ENCODE data around the gene TUB. TPM values are rescaled to one million over a fixed set of nuclear protein-coding genes. Genes with fewer than 3 reads are reported as not detected.
A peak's percentile ranks its signal among the peaks of the same experiment; 100 is the strongest.

Gene TUB
- total and polyA plus RNA-seq, 5 donors from 2014 or later, result 0.02 to 0.28 (median 0.27) TPM; not detected in 2

- Histone ChIP-seq H3K27ac (ENCODE audit: insufficient read depth, low read length, poor library complexity, severe bottlenecking) (no peak overlapping the region), H3K4me3 (ENCODE audit: low read depth, low read length) (no peak overlapping the region), H3K4me1 (ENCODE audit: control insufficient read depth, insufficient read depth, low read length, poor library complexity, severe bottlenecking) (peaks cover 7% of the 10 kb centered on the region), H3K36me3 (ENCODE audit: control insufficient read depth, insufficient read depth, low read length) (no peaks in the 10 kb centered on the region), H3K27me3 (ENCODE audit: control insufficient read depth, insufficient read depth, low read length) (peaks cover 2% of the 10 kb centered on the region), H3K9me3 (ENCODE audit: control insufficient read depth in 2 of 2, low read length in 2 of 2) (no peaks in the 10 kb centered on the region)
- Mint-ChIP-seq H3K27me3 (peaks cover 24% of the 10 kb centered on the region), H3K4me1 (peaks cover 2 to 9% (median 7%) of the 10 kb centered on the region in 4 donors), H3K36me3 (no peaks in the 10 kb centered on the region), H3K27ac (no peak overlapping the region), H3K9me3 (peaks cover 0 to 1% (median 0%) of the 10 kb centered on the region in 7 donors), H3K4me3 (no peak overlapping the region)
- ATAC-seq (ENCODE audit: low read depth in 2 of 2), result no peak
- no peak for DNase-seq
These were observed 46.3 kb upstream of the TUB start for GRCh38 chr11:8034604-8035190.

GRCh38 chr11:8035200-8035855 is 45.7 kb upstream of the TUB start:
- no peak overlapping the region for H3K27ac Mint-ChIP-seq
- Histone ChIP-seq H3K27ac (ENCODE audit: insufficient read depth, low read length, poor library complexity, severe bottlenecking) (no peak overlapping the region), H3K9me3 (ENCODE audit: control insufficient read depth in 2 of 2, low read length in 2 of 2) (no peaks in the 10 kb centered on the region), H3K36me3 (ENCODE audit: control insufficient read depth, insufficient read depth, low read length) (no peaks in the 10 kb centered on the region), H3K27me3 (ENCODE audit: control insufficient read depth, insufficient read depth, low read length) (peaks cover 2% of the 10 kb centered on the region), H3K4me1 (ENCODE audit: control insufficient read depth, insufficient read depth, low read length, poor library complexity, severe bottlenecking) (peaks cover 7% of the 10 kb centered on the region), H3K4me3 (ENCODE audit: low read depth, low read length) (no peak overlapping the region)
- DNase-seq (no peak), ATAC-seq (ENCODE audit: low read depth in 2 of 2) (no peak)
- no peak overlapping the region for H3K4me3 Mint-ChIP-seq
- H3K4me1 Mint-ChIP-seq, result peaks cover 2 to 9% (median 7%) of the 10 kb centered on the region in 4 donors
- no peaks in the 10 kb centered on the region for H3K36me3 Mint-ChIP-seq
- peaks cover 0 to 1% (median 0%) of the 10 kb centered on the region in 7 donors for H3K9me3 Mint-ChIP-seq
- H3K27me3 Mint-ChIP-seq, result peaks cover 24% of the 10 kb centered on the region

- no peak overlapping the region for H3K27ac ChIP-seq (ENCODE audit: insufficient read depth, low read length, poor library complexity, severe bottlenecking)
- Mint-ChIP-seq H3K36me3 (no peaks in the 10 kb centered on the region), H3K9me3 (peaks cover 0 to 1% (median 0%) of the 10 kb centered on the region in 7 donors), H3K4me1 (peaks cover 2 to 9% (median 7%) of the 10 kb centered on the region in 4 donors), H3K27ac (no peak overlapping the region), H3K27me3 (peaks cover 24% of the 10 kb centered on the region), H3K4me3 (no peak overlapping the region)
- H3K9me3 ChIP-seq (ENCODE audit: control insufficient read depth in 2 of 2, low read length in 2 of 2), result no peaks in the 10 kb centered on the region
- DNase-seq (no peak), ATAC-seq (ENCODE audit: low read depth in 2 of 2) (no peak)
- no peak overlapping the region for H3K4me3 ChIP-seq (ENCODE audit: low read depth, low read length)
- H3K36me3 ChIP-seq (ENCODE audit: control insufficient read depth, insufficient read depth, low read length), result no peaks in the 10 kb centered on the region
- peaks cover 7% of the 10 kb centered on the region for H3K4me1 ChIP-seq (ENCODE audit: control insufficient read depth, insufficient read depth, low read length, poor library complexity, severe bottlenecking)
- H3K27me3 ChIP-seq (ENCODE audit: control insufficient read depth, insufficient read depth, low read length), result peaks cover 2% of the 10 kb centered on the region
These were observed 44.8 kb upstream of the TUB start for GRCh38 chr11:8036002-8036802.

GRCh38 chr11:8036986-8037385 is 44.0 kb upstream of the TUB start:
- Histone ChIP-seq H3K4me1 (ENCODE audit: control insufficient read depth, insufficient read depth, low read length, poor library complexity, severe bottlenecking) (peaks cover 7% of the 10 kb centered on the region), H3K4me3 (ENCODE audit: low read depth, low read length) (no peak overlapping the region), H3K9me3 (ENCODE audit: control insufficient read depth in 2 of 2, low read length in 2 of 2) (no peaks in the 10 kb centered on the region), H3K36me3 (ENCODE audit: control insufficient read depth, insufficient read depth, low read length) (no peaks in the 10 kb centered on the region), H3K27ac (ENCODE audit: insufficient read depth, low read length, poor library complexity, severe bottlenecking) (no peak overlapping the region), H3K27me3 (ENCODE audit: control insufficient read depth, insufficient read depth, low read length) (peaks cover 2% of the 10 kb centered on the region)
- Mint-ChIP-seq H3K9me3 (peaks cover 0 to 1% (median 0%) of the 10 kb centered on the region in 7 donors), H3K27me3 (peaks cover 24% of the 10 kb centered on the region), H3K27ac (peak overlapping the region in 1 of 3 donors; percentile 28), H3K36me3 (no peaks in the 10 kb centered on the region), H3K4me1 (peaks cover 2 to 9% (median 7%) of the 10 kb centered on the region in 4 donors), H3K4me3 (no peak overlapping the region)
- DNase-seq, result no peak
- ATAC-seq (ENCODE audit: low read depth in 2 of 2), result no peak

GRCh38 chr11:8038393-8038792 is 42.6 kb upstream of the TUB start:
- no peaks in the 10 kb centered on the region for H3K36me3 ChIP-seq (ENCODE audit: control insufficient read depth, insufficient read depth, low read length)
- DNase-seq, result no peak
- H3K4me3 ChIP-seq (ENCODE audit: low read depth, low read length), result no peak overlapping the region
- no peaks in the 10 kb centered on the region for H3K36me3 Mint-ChIP-seq
- H3K27ac ChIP-seq (ENCODE audit: insufficient read depth, low read length, poor library complexity, severe bottlenecking), result no peak overlapping the region
- ATAC-seq (ENCODE audit: low read depth in 2 of 2), result no peak
- H3K4me1 Mint-ChIP-seq, result peaks cover 0 to 3% (median 0%) of the 10 kb centered on the region in 4 donors
- H3K9me3 Mint-ChIP-seq, result peaks cover 0 to 1% (median 0%) of the 10 kb centered on the region in 7 donors
- H3K27ac Mint-ChIP-seq, result no peak overlapping the region
- H3K4me3 Mint-ChIP-seq, result no peak overlapping the region
- peaks cover 14% of the 10 kb centered on the region for H3K27me3 Mint-ChIP-seq
- H3K9me3 ChIP-seq (ENCODE audit: control insufficient read depth in 2 of 2, low read length in 2 of 2), result no peaks in the 10 kb centered on the region
- peaks cover under 1% of the 10 kb centered on the region for H3K27me3 ChIP-seq (ENCODE audit: control insufficient read depth, insufficient read depth, low read length)
- H3K4me1 ChIP-seq (ENCODE audit: control insufficient read depth, insufficient read depth, low read length, poor library complexity, severe bottlenecking), result peaks cover 1% of the 10 kb centered on the region

GRCh38 chr11:8038811-8039529 is 42.0 kb upstream of the TUB start:
- no peak overlapping the region for H3K4me3 Mint-ChIP-seq
- no peaks in the 10 kb centered on the region for H3K27me3 ChIP-seq (ENCODE audit: control insufficient read depth, insufficient read depth, low read length)
- H3K9me3 ChIP-seq (ENCODE audit: control insufficient read depth in 2 of 2, low read length in 2 of 2), result no peaks in the 10 kb centered on the region
- no peak for ATAC-seq (ENCODE audit: low read depth in 2 of 2)
- no peak overlapping the region for H3K27ac Mint-ChIP-seq
- H3K4me3 ChIP-seq (ENCODE audit: low read depth, low read length), result no peak overlapping the region
- no peaks in the 10 kb centered on the region for H3K4me1 ChIP-seq (ENCODE audit: control insufficient read depth, insufficient read depth, low read length, poor library complexity, severe bottlenecking)
- no peak for DNase-seq
- H3K27ac ChIP-seq (ENCODE audit: insufficient read depth, low read length, poor library complexity, severe bottlenecking), result no peak overlapping the region
- H3K36me3 ChIP-seq (ENCODE audit: control insufficient read depth, insufficient read depth, low read length), result no peaks in the 10 kb centered on the region
- no peaks in the 10 kb centered on the region for H3K36me3 Mint-ChIP-seq
- no peaks in the 10 kb centered on the region for H3K4me1 Mint-ChIP-seq
- H3K9me3 Mint-ChIP-seq, result peaks cover 0 to 1% (median 0%) of the 10 kb centered on the region in 7 donors
- peaks cover 13% of the 10 kb centered on the region for H3K27me3 Mint-ChIP-seq

- no peaks in the 10 kb centered on the region for H3K4me1 Mint-ChIP-seq
- H3K27ac Mint-ChIP-seq, result no peak overlapping the region
- H3K27me3 Mint-ChIP-seq, result peaks cover 13% of the 10 kb centered on the region
- no peak overlapping the region for H3K4me3 ChIP-seq (ENCODE audit: low read depth, low read length)
- DNase-seq (no peak), ATAC-seq (ENCODE audit: low read depth in 2 of 2) (no peak)
- peaks cover 0 to 3% (median 0%) of the 10 kb centered on the region in 7 donors for H3K9me3 Mint-ChIP-seq
- H3K4me3 Mint-ChIP-seq, result no peak overlapping the region
- H3K27ac ChIP-seq (ENCODE audit: insufficient read depth, low read length, poor library complexity, severe bottlenecking), result no peak overlapping the region
- no peaks in the 10 kb centered on the region for H3K27me3 ChIP-seq (ENCODE audit: control insufficient read depth, insufficient read depth, low read length)
- no peaks in the 10 kb centered on the region for H3K36me3 ChIP-seq (ENCODE audit: control insufficient read depth, insufficient read depth, low read length)
- no peaks in the 10 kb centered on the region for H3K4me1 ChIP-seq (ENCODE audit: control insufficient read depth, insufficient read depth, low read length, poor library complexity, severe bottlenecking)
- H3K9me3 ChIP-seq (ENCODE audit: control insufficient read depth in 2 of 2, low read length in 2 of 2), result no peaks in the 10 kb centered on the region
- H3K36me3 Mint-ChIP-seq, result no peaks in the 10 kb centered on the region
These were observed 41.3 kb upstream of the TUB start for GRCh38 chr11:8039530-8040260.

Data from CD4-positive, CD25-positive, alpha-beta regulatory T cell (primary cell).